Effector memory CD8-positive, alpha-beta T cell (primary cell): ENCODE data around the gene BRAT1.

Experiments
- ATAC-seq: fragments of 150-1000 bp; cut with Tn5 transposase; replicated peaks from 2 replicates; pipeline ENCODE4 v1.10.0; 2021; ENCODE audit warnings: mild to moderate bottlenecking, moderate library complexity
- DNase-seq, 3 experiments: peaks; one replicate each; pipeline ENCODE4 v3.0.0; 2021
- H3K27ac Mint-ChIP-seq, 2 donors: one replicate each; pipeline ENCODE4 v1.8.0; 2022; ENCODE audit warnings: mild to moderate bottlenecking in 2 of 2, mixed read lengths in 2 of 2, moderate library complexity in 2 of 2
- H3K27me3 Mint-ChIP-seq, 2 donors: one replicate each; pipeline ENCODE4 v1.8.0; 2022; ENCODE audit warnings: mixed read lengths in 2 of 2
- H3K36me3 Mint-ChIP-seq: one replicate; pipeline ENCODE4 v1.8.0; 2022; ENCODE audit warnings: mild to moderate bottlenecking, moderate library complexity, mixed read lengths; ENCODE audit not compliant: insufficient read depth
- H3K4me1 Mint-ChIP-seq, 2 donors: one replicate each; pipeline ENCODE4 v1.8.0; 2022; ENCODE audit warnings: low read depth in 2 of 2, mixed read lengths in 2 of 2
- H3K4me3 Mint-ChIP-seq, 2 donors: one replicate each; pipeline ENCODE4 v1.8.0; 2022; ENCODE audit warnings: mild to moderate bottlenecking in 2 of 2, mixed read lengths in 2 of 2, moderate library complexity in 2 of 2
- H3K9me3 Mint-ChIP-seq, 2 donors: one replicate each; pipeline ENCODE4 v1.8.0; 2022; ENCODE audit warnings: mixed read lengths in 2 of 2

BRAT1 gene

GRCh38 chr7:2524808-2525657, 30.3 kb downstream of the BRAT1 start:
- H3K27me3 Mint-ChIP-seq = no peaks in the 10 kb centered on the region
- ATAC-seq = no peak
- no peak for DNase-seq
- peaks cover 45 to 56% of the 10 kb centered on the region in 2 donors for H3K4me1 Mint-ChIP-seq
- H3K4me3 Mint-ChIP-seq = peak overlapping the region in 1 of 2 donors; percentile 13
- no peaks in the 10 kb centered on the region for H3K9me3 Mint-ChIP-seq
- H3K27ac Mint-ChIP-seq = peak overlapping the region in 1 of 2 donors; percentile 96
- peaks cover 95% of the 10 kb centered on the region for H3K36me3 Mint-ChIP-seq

- no peaks in the 10 kb centered on the region for H3K9me3 Mint-ChIP-seq
- H3K4me1 Mint-ChIP-seq = peaks cover 39 to 49% of the 10 kb centered on the region in 2 donors
- H3K4me3 Mint-ChIP-seq = peak overlapping the region; percentile 41 to 98
- peaks cover 88% of the 10 kb centered on the region for H3K36me3 Mint-ChIP-seq
- DNase-seq (no peak), ATAC-seq (no peak)
- H3K27me3 Mint-ChIP-seq = no peaks in the 10 kb centered on the region
- peak overlapping the region in 1 of 2 donors; percentile 97 for H3K27ac Mint-ChIP-seq
Observed at GRCh38 chr7:2523941-2524807, 31.1 kb downstream of the BRAT1 start.

- ATAC-seq (no peak), DNase-seq (no peak)
- H3K36me3 Mint-ChIP-seq = peaks cover 81% of the 10 kb centered on the region
- H3K9me3 Mint-ChIP-seq = no peaks in the 10 kb centered on the region
- peak overlapping the region; percentile 91 to 97 for H3K27ac Mint-ChIP-seq
- H3K27me3 Mint-ChIP-seq = no peaks in the 10 kb centered on the region
- peak overlapping the region; percentile 95 to 98 for H3K4me3 Mint-ChIP-seq
- H3K4me1 Mint-ChIP-seq = peaks cover 32 to 44% of the 10 kb centered on the region in 2 donors
Observed at GRCh38 chr7:2523461-2523936, 31.8 kb downstream of the BRAT1 start.

GRCh38 chr7:2522780-2523433, 32.4 kb downstream of the BRAT1 start:
- Mint-ChIP-seq H3K4me3 (peak overlapping the region; percentile 95 to 98), H3K27me3 (no peaks in the 10 kb centered on the region), H3K27ac (peak overlapping the region; percentile 91 to 97), H3K9me3 (no peaks in the 10 kb centered on the region), H3K4me1 (peaks cover 26 to 43% of the 10 kb centered on the region in 2 donors), H3K36me3 (peaks cover 78% of the 10 kb centered on the region)
- ATAC-seq (no peak), DNase-seq (no peak)

GRCh38 chr7:2521952-2522591, 33.3 kb downstream of the BRAT1 start:
- Mint-ChIP-seq H3K4me3 (peak overlapping the region; percentile 95 to 98), H3K27ac (peak overlapping the region; percentile 91 to 97), H3K27me3 (no peaks in the 10 kb centered on the region), H3K4me1 (peaks cover 20 to 41% of the 10 kb centered on the region in 2 donors), H3K36me3 (peaks cover 73% of the 10 kb centered on the region), H3K9me3 (no peaks in the 10 kb centered on the region)
- DNase-seq (peak; percentile 63 to 74 (median 72)), ATAC-seq (peak; percentile 68)

GRCh38 chr7:2521341-2521745, 34.0 kb downstream of the BRAT1 start:
- Mint-ChIP-seq H3K27me3 (no peaks in the 10 kb centered on the region), H3K27ac (peak overlapping the region; percentile 91 to 97), H3K36me3 (peaks cover 65% of the 10 kb centered on the region), H3K9me3 (no peaks in the 10 kb centered on the region), H3K4me3 (peak overlapping the region; percentile 95 to 98), H3K4me1 (peaks cover 18 to 38% of the 10 kb centered on the region in 2 donors)
- no peak for DNase-seq
- no peak for ATAC-seq

- H3K27ac Mint-ChIP-seq = peak overlapping the region; percentile 85 to 97
- no peak for DNase-seq
- H3K4me3 Mint-ChIP-seq = peak overlapping the region; percentile 95 to 98
- no peaks in the 10 kb centered on the region for H3K9me3 Mint-ChIP-seq
- peaks cover 16 to 34% of the 10 kb centered on the region in 2 donors for H3K4me1 Mint-ChIP-seq
- no peaks in the 10 kb centered on the region for H3K27me3 Mint-ChIP-seq
- no peak for ATAC-seq
- H3K36me3 Mint-ChIP-seq = peaks cover 60% of the 10 kb centered on the region
Observed at GRCh38 chr7:2520761-2521290, 34.5 kb downstream of the BRAT1 start.

GRCh38 chr7:2520131-2520760, 35.1 kb downstream of the BRAT1 start:
- Mint-ChIP-seq H3K27me3 (no peaks in the 10 kb centered on the region), H3K27ac (peak overlapping the region; percentile 85 to 97), H3K4me1 (peaks cover 14 to 31% of the 10 kb centered on the region in 2 donors), H3K9me3 (no peaks in the 10 kb centered on the region), H3K36me3 (peaks cover 57% of the 10 kb centered on the region), H3K4me3 (peak overlapping the region; percentile 95 to 98)
- ATAC-seq = no peak
- no peak for DNase-seq

GRCh38 chr7:2519119-2519930, 36.0 kb downstream of the BRAT1 start, which contains the start of gene LFNG:
Gene LFNG (plus strand): TSS chr7:2519774. CDS start chr7:2519862, 88 bp downstream.
- Mint-ChIP-seq H3K4me3 (peak within 1 kb of the TSS; percentile 95 to 98), H3K27ac (peak within 1 kb of the TSS; percentile 85 to 97), H3K27me3 (no peaks in the 10 kb centered on the region), H3K36me3 (peaks cover 48% of the 10 kb centered on the region), H3K9me3 (no peaks in the 10 kb centered on the region), H3K4me1 (peaks cover 14 to 31% of the 10 kb centered on the region in 2 donors)
- DNase-seq = peak; percentile 67 to 79 (median 69)
- ATAC-seq = peak; percentile 68

GRCh38 chr7:2518737-2519118, 36.6 kb downstream of the BRAT1 start:
- peak overlapping the region in 1 of 2 donors; percentile 85 for H3K27ac Mint-ChIP-seq
- ATAC-seq = no peak

GRCh38 chr7:2517678-2518507, 37.4 kb downstream of the BRAT1 start:
- H3K27me3 Mint-ChIP-seq = no peaks in the 10 kb centered on the region
- peak overlapping the region; percentile 75 to 78 for H3K4me3 Mint-ChIP-seq
- peaks cover 34% of the 10 kb centered on the region for H3K36me3 Mint-ChIP-seq
- DNase-seq (no peak), ATAC-seq (no peak)
- H3K4me1 Mint-ChIP-seq = peaks cover 14 to 35% of the 10 kb centered on the region in 2 donors
- H3K27ac Mint-ChIP-seq = peak overlapping the region in 1 of 2 donors; percentile 85
- no peaks in the 10 kb centered on the region for H3K9me3 Mint-ChIP-seq

More at GRCh38 chr7:2518737-2519118, 36.6 kb downstream of the BRAT1 start:
- Mint-ChIP-seq H3K9me3 (no peaks in the 10 kb centered on the region), H3K27me3 (no peaks in the 10 kb centered on the region), H3K4me1 (peaks cover 14 to 31% of the 10 kb centered on the region in 2 donors), H3K4me3 (peak overlapping the region; percentile 75 to 78), H3K36me3 (peaks cover 42% of the 10 kb centered on the region)
- no peak for DNase-seq
